NCI-H345 treated with DMSO at 0.1 percent for 48 hours (cell line): ENCODE measurements around the gene SELENOF.

Experiments
- DNase-seq: peaks from one replicate; lab custom pipeline; 2025; ENCODE audit not compliant: unreplicated experiment; lab: John Stamatoyannopoulos, UW

The SELENOF gene

DNA sequence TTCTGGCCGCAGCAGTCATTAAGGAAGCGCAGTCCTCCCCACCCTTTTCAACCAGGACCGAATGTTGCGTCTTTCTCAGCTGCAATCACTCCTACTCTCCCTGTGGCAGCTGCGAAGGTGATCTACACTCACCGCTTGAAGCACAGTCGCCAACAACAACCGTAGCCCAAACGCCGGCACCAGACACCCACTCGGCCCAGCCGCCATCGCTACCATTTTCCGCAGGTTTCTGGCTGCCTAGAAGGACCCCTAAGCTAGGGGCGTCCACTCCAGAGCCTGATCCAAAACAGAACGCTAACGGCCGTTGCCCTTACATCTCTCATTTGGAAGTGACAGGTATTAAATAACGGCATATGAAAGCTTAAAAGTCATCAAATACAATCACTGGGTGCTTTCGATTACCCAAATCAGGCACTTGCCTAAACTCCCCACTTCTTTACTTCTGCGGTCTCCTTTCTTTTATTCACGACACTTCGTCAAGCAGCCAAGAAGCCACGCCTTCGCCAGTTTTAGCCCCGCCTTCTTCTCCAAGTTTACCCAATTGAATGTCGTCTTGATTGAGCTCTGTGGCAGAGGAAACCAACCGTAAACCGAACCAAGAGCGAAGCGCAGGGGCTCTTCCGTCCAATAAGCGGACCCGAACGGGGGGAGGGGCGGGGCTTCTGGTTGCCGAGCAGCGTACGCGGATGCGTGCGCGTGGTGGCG is at the start of gene SELENOF:
TSS of gene SELENOF (minus strand) at position 231 of the 705 bp plus-strand sequence. CDS start at position 216, 15 bp downstream.
- DNase-seq = peak; percentile 99

GRCh38 chr1:86960548-86960947 is 46.6 kb upstream of the SELENOF start:
- DNase-seq = no peak

GRCh38 chr1:86957221-86957620 is 43.3 kb upstream of the SELENOF start:
- DNase-seq = no peak

DNA sequence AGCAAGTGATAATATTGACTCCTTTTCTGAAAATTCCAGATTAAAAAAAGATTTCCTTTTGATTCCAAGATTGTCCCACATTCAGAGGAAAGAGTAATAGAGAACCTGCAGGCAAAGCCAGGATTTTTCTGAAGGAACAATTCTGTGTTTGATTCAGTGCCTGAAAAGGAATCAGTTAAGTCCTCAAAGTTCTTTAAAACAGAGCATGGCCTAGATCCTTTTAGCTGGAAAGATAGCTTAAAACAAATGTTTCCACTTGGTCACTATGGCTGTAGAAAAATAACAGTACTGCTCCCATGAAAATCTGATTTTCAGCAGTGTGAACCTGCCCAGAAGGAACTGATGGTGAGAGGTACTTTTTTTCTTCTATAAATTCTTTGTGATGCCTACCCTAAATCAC is 42.3 kb upstream of the SELENOF start:
- no peak for DNase-seq

- DNase-seq = no peak
Measured at GRCh38 chr1:86955678-86956077, 41.8 kb upstream of the SELENOF start.

GRCh38 chr1:86953167-86953566 is 39.2 kb upstream of the SELENOF start:
- DNase-seq = no peak

- DNase-seq = no peak
Measured at GRCh38 chr1:86951430-86951829, 37.5 kb upstream of the SELENOF start.

DNA sequence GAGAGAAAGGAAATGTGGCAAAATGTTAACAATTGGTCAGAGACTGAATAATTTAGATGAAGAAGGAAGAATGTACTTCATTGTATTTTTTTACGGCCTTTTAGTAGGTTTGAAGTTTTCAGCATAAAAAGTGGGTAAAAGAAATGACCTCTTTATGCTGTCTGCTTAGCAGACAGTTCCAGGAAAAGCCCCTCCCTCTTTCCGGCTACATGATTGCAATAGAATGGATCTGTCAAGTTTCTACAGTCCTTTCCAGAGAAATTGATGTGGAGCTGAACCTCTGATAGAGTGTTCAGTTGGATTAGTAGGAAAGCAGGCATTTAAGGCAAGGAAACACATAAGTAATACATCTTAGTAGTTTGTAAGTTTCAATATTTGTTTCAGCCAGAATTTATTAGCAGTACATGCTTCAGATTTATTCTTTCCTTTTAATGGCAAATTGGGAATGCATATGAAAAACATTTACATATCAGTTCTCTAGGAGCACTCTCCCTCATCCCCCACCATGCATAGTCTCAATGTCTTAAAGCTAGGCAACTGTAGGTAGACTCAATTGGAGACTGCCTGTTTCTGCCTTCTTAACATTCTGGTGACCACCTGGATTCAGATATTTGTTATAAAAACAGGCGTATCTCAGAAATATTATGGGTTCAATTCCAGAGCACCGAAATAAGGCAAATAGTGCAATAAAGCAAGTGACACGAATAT is 36.9 kb upstream of the SELENOF start:
- no peak for DNase-seq

GRCh38 chr1:86948212-86948611 is 34.3 kb upstream of the SELENOF start:
- no peak for DNase-seq

- no peak for DNase-seq
Measured at GRCh38 chr1:86942743-86943142, 28.8 kb upstream of the SELENOF start.

DNA sequence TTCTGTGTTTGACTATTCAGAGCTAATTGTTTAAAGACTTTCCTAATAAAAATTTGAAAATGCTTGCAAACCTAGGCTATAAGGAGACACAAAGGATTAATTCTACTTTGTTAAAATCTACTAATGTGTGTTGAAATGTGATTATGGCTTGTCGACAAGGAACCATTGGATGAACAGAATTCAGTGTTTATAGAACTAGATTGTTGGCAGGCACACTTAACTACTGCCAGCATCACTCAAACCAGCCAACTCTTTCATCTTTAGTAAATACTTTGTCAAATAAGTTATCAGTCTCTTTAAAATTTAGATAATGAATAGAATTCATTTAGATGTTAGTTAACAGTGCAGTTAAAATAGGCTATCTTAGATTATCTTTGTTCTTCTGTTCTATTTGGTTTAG is 28.1 kb upstream of the SELENOF start:
- DNase-seq = no peak

DNA sequence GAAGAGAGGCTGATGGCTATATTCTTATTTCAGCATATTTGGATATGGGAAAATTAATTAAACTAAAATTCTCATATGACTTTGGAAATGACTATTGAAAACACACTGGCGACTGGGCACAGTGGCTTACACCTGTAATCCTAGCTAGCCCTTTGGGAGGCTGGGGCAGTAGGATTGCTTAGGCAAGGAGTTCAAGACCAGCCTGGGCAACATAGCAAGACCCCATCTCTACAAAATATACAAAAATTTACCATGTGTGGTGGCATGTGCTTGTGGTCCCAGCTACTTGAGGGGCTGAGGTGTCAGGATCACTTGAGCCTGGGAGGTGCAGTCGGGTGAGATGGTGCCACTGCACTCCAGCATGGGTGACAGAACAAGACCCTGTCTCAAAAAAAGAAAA is 26.7 kb upstream of the SELENOF start:
- DNase-seq = no peak

DNA sequence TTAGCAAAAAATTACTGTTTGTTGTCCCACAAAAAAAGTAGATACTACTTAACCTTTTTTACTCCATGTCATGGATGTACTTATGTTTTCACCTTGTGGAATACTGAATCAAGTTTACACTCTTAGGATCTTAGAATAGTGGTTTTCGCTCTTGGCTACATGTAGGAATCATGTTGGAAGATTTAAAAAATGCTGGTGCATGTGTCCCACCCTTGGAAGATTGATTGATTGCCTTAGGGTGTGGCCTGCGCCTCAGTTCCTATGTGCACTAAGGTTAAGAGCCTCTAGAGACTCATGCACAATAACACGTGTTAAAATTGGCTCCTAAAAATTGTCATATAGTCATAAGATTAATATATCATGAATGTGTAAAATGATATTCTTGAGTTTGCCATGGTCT is 25.5 kb upstream of the SELENOF start:
- DNase-seq = no peak

DNA sequence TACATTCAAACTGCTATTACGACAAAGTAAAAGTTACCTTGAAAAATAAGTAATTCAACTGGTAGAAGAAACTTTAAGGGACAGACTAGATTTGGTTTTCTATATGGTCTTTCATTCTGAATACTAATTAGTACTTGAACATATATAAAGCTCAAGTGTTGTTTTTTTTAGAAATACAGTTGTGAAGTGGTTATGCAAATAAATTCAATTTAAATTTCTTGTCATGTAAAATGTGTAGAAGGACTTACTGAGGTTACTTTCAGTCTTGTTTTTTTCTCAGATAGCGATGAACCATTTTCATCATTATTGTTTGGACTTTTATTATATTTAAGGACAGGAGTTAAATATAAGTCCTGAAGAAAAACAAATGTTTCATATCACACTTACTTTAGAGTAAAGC is 24.9 kb upstream of the SELENOF start:
- DNase-seq = no peak

DNA sequence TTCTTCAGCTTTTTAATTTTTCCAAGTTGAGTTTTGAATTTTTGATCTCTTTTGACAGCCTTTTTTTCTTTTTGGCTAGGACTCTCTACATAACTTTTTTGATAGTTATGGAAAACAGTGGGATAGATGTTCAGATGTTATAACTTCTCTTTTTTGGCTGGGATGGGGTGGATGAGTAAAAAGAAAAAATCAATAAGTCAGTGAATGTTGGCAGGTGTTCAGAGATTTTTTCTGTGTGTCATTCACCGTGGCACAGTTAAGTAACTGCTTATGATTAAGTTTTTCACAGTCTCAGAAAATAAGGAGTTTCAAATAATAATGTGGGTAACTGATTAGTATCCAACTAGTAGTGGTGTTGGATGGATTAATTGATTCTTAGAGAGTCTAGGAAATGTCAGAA is 24.5 kb upstream of the SELENOF start:
- no peak for DNase-seq

DNA sequence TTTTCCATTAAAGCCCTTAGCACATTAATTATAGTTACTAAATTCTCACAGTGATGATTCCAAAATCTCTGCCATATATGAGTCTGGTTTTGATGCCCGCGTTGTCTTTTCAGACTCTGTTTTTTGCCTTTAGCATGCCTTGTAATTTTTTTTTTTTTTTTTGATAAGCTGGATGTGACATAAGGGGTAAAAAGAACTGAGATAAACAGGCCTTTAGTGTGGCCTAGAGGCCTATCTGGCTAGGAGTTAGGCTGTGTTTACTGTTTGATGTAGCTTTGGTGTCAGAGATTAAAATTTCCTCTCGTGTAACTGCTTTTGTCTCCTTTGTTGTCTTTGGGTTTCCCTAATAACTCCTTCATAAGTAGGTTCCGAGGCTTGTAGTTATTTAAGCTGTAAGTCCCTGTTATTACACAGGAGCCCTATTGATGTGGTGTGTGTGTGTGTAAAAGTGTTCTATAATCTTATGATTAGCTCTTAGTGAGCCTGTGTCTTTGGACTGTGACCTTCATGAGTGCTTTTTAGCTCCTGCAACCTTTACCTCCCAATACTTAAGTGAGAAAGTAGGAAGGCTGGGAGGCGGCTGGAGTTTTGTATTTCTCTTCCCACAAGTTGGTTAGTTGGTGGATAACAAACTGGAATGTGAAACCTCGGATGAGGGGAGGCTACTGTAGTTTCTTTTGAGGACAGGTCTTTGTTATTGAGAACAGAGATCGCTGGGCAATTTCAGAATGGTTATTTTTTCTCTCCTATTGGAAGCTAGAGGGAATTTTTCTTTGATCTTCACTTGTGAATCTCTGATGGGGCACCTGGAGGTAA is 19.8 kb upstream of the SELENOF start:
- no peak for DNase-seq

DNA sequence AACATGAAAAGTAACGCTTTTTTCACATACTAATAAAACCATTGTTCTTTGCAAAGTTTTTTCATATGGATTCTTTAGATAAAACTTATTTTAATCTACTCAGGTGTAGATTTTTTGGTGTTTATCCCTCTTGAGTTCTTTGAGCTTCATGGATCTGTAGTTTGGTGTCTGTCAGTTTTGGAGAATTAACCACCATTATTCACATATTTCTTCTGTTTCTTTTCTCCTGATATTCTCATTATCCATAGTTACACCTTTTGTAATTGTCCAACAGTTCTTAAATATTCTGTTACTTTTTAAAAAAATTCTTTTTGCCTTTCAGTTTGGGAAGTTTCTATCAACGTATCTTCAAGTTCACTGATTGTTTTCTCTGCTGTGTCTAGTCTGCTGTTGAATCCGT is 19.1 kb upstream of the SELENOF start:
- DNase-seq = no peak

DNA sequence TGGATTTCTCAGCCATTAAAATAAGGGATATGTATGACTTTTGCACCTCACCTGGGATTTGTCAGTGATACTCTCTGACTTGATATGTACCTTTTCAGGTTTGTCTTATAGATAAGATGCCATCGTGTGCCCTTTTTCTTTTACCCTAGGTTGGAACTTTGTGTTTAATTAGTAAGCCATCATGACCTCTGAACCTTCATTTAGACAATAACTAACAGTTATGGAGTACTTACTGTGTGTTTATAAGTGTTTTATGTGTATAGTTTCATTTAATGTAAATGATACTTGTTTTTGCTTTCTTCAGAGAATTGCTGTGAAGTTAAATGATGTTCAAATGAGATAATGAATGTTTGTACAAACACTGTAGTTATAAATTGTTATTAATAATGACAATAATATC is 14.9 kb upstream of the SELENOF start:
- DNase-seq = no peak

GRCh38 chr1:86926883-86927282 is 13.0 kb upstream of the SELENOF start:
- no peak for DNase-seq

GRCh38 chr1:86925742-86926141 is 11.8 kb upstream of the SELENOF start:
- DNase-seq = no peak

DNA sequence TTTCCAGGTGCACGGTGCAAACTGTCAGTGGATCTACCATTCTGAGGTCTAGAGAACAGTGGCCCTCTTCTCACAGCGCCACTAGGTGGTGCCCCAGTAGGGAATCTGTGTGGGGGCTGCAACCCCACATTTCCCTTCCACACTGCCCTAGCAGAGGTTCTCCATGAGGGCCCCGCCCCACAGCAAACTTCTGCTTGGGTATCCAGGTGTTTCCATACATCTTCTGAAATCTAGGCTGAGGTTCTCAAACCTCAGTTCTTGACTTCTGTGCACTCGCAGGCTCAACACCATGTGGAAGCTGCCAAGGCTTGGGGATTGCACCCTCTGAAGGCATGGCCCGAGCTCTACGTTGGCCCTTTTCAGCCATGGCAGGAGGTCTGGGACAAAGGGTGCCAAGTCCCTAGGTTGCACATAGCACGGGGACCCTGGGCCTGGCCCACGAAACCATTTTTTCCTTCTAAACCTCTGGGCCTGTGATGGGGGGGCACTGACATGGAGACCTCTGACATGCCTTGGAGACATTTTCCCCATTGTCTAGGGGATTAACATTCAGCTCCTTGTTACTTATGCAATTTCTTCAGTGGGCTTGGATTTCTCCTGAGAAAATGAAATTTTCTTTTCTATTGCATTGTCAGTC is 10.5 kb upstream of the SELENOF start:
- no peak for DNase-seq
